Chondrocyte (in vitro differentiated cells): ENCODE results near the gene LSP1. TPM values are rescaled to one million over a fixed set of nuclear protein-coding genes. Genes with fewer than 3 reads are reported as not detected.

Source experiments
- DNase-seq: peaks from one replicate; pipeline ENCODE4 v3.0.0; 2021; ENCODE audit warnings: mixed read lengths, low spot score
- H3K27ac Mint-ChIP-seq: one replicate; pipeline ENCODE4 v1.8.0; 2021; ENCODE audit warnings: mild to moderate bottlenecking, moderate library complexity, mixed read lengths; ENCODE audit not compliant: unreplicated experiment
- H3K27me3 Mint-ChIP-seq: 2 replicates; pipeline ENCODE4 v1.8.0; 2021; ENCODE audit warnings: low read depth, mixed read lengths
- H3K36me3 Mint-ChIP-seq: 2 replicates; pipeline ENCODE4 v1.8.0; 2021; ENCODE audit warnings: low read depth, mixed read lengths
- H3K4me1 Mint-ChIP-seq: 2 replicates; pipeline ENCODE4 v1.8.0; 2021; ENCODE audit warnings: low read depth, mild to moderate bottlenecking, mixed read lengths
- H3K4me3 Mint-ChIP-seq: one replicate; pipeline ENCODE4 v1.8.0; 2021; ENCODE audit warnings: mild to moderate bottlenecking, moderate library complexity, mixed read lengths; ENCODE audit not compliant: unreplicated experiment
- H3K9me3 Mint-ChIP-seq: 2 replicates; pipeline ENCODE4 v1.8.0; 2021; ENCODE audit warnings: low read depth, mixed read lengths
- CTCF ChIP-seq: fragments of 200-600 bp; sonication (generic); IDR thresholded peaks from 2 replicates; pipeline ENCODE4 v1.5.0; 2021; ENCODE audit warnings: antibody characterized with exemption, mild to moderate bottlenecking, moderate library complexity
- total RNA-seq: library from RNA; stranded (reverse); gene quantifications from 3 replicates; pipeline ENCODE4 v1.2.1, GENCODE V29; 2021

The LSP1 gene
- total RNA-seq, 1 donor from 2014 or later, result 7.4 TPM

DNA sequence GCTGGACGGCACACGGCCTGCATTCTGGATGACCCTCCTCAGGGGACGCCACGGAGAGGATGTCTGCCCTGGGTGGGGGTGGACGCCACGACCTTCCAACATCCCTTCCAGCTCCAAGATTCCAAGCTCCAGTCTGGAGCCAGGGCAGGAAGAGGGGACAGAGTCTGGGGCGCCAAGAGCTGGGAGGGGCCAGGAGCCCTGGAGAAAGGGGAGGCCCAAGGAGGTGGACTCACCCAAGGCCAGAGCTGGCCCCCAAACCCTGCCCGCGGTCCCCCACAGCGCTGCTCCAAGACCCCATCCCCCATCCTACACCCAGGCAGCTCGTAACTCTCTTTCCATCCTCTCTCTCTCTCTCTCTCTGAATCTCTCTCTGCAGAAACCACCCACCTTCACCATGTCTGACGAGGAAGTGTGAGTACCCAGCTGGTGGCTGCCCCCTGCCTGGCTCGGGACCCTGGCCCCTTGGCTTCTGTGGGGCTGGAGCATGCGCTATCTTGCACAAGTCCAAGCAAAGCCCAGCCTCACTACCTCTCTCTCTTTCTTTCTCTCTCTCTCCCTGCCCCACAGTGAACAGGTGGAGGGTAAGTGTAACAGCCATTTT is 69.7 kb downstream of the LSP1 start:
- H3K4me1 Mint-ChIP-seq, result peaks cover 2% of the 10 kb centered on the region
- no peak for TF ChIP-seq CTCF
- H3K27ac Mint-ChIP-seq, result no peak overlapping the region
- H3K27me3 Mint-ChIP-seq, result no peaks in the 10 kb centered on the region
- no peaks in the 10 kb centered on the region for H3K36me3 Mint-ChIP-seq
- H3K4me3 Mint-ChIP-seq, result no peak overlapping the region
- DNase-seq, result peak; percentile 67
- no peaks in the 10 kb centered on the region for H3K9me3 Mint-ChIP-seq

GRCh38 chr11:1923201-1923956 is 70.5 kb downstream of the LSP1 start:
- peak; percentile 47 for DNase-seq
- H3K4me3 Mint-ChIP-seq, result no peak overlapping the region
- no peaks in the 10 kb centered on the region for H3K27me3 Mint-ChIP-seq
- no peak for TF ChIP-seq CTCF
- H3K4me1 Mint-ChIP-seq, result peaks cover 2% of the 10 kb centered on the region
- H3K36me3 Mint-ChIP-seq, result no peaks in the 10 kb centered on the region
- H3K27ac Mint-ChIP-seq, result no peak overlapping the region
- H3K9me3 Mint-ChIP-seq, result no peaks in the 10 kb centered on the region

DNA sequence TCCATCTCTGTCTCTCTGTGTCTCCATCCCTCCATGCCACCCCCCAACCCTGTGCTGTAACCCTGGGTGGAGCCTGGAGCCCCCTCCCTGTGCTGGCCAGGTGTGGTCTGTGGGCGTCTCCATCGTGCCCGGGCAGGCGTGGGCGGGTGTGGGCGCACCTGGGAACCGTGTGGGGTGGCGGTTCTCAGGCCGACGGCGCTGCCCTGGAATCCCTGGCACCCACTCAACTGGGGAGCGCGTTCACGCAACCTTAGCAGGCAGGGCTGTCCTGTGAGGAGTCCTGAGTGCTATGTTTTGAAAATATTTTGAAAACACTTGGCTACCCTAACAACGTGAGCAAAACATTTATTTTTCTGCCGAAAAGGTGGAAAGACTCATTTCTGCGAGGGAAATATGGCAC is 71.3 kb downstream of the LSP1 start:
- Mint-ChIP-seq H3K4me1 (peaks cover 2% of the 10 kb centered on the region), H3K36me3 (no peaks in the 10 kb centered on the region), H3K4me3 (no peak overlapping the region), H3K9me3 (no peaks in the 10 kb centered on the region), H3K27ac (no peak overlapping the region), H3K27me3 (no peaks in the 10 kb centered on the region)
- no peak for TF ChIP-seq CTCF
- DNase-seq, result peak; percentile 68

DNA sequence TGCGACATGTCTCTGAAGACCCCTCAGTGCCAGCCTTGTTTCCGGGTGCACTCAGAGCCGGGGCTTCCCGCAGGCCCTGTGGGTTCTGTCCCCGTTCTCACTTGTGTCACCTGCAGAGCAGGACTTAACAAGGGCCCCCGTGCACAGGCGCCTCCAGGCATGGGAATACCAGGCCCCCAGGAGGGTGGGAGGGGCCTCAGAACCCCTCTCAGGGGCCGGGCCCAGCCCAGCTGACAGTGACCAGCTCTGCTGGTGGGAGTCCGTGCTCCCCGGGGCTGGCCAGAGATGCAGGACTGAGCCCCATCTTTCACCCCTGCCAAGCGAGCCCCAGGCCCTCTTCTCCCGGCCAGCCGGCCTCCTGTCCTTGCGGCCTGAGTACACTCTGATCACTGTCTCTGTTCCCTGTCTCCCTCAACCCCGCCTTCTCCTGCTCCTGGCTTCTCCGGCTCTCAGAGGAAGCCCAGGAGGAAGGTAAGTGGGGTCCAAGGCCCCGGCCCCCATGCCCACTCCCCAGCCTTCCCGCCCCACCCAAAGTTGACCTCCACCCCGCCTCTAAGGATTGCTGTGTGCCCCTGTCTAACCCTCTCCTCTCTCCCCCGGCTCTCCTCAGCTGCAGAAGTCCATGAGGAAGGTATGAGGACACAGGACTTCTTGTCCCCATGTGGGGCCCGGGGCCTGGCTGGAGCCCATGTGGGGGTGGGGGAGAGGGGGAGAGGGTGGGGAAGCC is 71.9 kb downstream of the LSP1 start:
- Mint-ChIP-seq H3K9me3 (no peaks in the 10 kb centered on the region), H3K27me3 (no peaks in the 10 kb centered on the region), H3K27ac (no peak overlapping the region), H3K36me3 (no peaks in the 10 kb centered on the region), H3K4me3 (no peak overlapping the region), H3K4me1 (no peaks in the 10 kb centered on the region)
- DNase-seq, result peak; percentile 68
- TF ChIP-seq CTCF, result no peak

DNA sequence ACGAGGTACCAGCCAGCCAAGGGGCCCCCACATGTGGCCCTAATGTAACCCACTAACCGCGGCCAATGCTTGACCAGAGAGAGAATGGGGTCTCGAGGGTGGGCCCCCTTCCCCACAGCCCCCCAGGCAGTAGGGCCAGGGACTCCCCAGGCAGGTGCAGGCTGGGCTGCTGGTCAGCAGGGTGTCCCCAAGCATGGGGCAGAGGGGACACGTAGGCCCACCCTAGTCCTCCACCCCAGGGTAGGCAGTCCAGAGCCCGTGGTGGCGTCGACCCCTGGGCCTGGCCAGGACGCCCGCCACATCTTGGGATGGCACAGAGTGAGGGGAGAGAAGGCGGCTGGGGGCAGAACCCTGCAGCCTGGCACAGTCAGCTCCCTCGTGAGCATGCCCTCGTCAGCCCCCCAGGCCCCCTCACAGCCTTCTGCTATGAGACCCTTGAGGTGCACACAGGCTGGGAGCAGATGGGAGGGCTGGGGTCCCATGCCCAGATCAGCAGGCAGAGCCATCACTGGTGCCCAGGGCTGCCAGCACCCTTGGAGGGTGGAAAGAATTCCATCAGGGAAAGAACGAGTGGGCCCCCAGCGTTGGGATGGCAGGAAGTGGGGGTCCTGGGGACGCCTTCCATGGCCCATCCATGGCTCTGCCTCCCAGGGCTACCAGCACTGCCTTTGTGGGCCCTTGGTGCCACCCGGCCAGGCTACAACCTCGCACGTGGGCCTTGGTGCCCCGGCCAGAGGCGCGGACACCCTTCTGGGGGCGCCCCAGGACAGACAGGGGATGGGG is 72.7 kb downstream of the LSP1 start:
- H3K27ac Mint-ChIP-seq, result no peak overlapping the region

More for the DNA sequence above, 72.7 kb downstream of the LSP1 start:
- H3K9me3 Mint-ChIP-seq, result no peaks in the 10 kb centered on the region
- H3K27me3 Mint-ChIP-seq, result no peaks in the 10 kb centered on the region
- DNase-seq, result peak; percentile 80
- no peak overlapping the region for H3K4me3 Mint-ChIP-seq
- H3K4me1 Mint-ChIP-seq, result no peaks in the 10 kb centered on the region
- no peak for TF ChIP-seq CTCF
- H3K36me3 Mint-ChIP-seq, result no peaks in the 10 kb centered on the region
